Left ventricle myocardium superior (tissue), 1 donor: ENCODE results near the gene KSR2. TPM values are rescaled to one million over a fixed set of nuclear protein-coding genes. Genes with fewer than 3 reads are reported as not detected.

ENCODE experiments used
- ATAC-seq: fragments of 200-7000 bp; cut with Tn5 transposase; one replicate; pipeline ENCODE4 v1.9.1; 2020; ENCODE audit warnings: mild to moderate bottlenecking, moderate library complexity
- DNase-seq: peaks from one replicate; pipeline ENCODE4 v3.0.0-alpha.2; 2020
- intact Hi-C: fragments of 100-400 bp; cut with micrococcal nuclease; formaldehyde crosslinking; loops from one replicate; pipeline ENCODE4 v1.11.0; 2022
- total RNA-seq: library from RNA; stranded (reverse); fragmentation: NEBNext Ultra II Directional; extraction: Animal tissue kit (Norgen Biotek cat#: 25700); gene quantifications from one replicate; pipeline ENCODE4 v1.2.1, GENCODE V29; 2021
- donor health status: DM: no; HTN: yes; CAD: no; lungs with severe emphysema.

The KSR2 gene
- total RNA-seq, 1 donor from 2014 or later, result not detected

GRCh38 chr12:117970334-117970733 is 1.5 kb upstream of the KSR2 start:
- intact Hi-C loops, result no loop called here
- ATAC-seq, result no peak
- DNase-seq, result no peak

DNA sequence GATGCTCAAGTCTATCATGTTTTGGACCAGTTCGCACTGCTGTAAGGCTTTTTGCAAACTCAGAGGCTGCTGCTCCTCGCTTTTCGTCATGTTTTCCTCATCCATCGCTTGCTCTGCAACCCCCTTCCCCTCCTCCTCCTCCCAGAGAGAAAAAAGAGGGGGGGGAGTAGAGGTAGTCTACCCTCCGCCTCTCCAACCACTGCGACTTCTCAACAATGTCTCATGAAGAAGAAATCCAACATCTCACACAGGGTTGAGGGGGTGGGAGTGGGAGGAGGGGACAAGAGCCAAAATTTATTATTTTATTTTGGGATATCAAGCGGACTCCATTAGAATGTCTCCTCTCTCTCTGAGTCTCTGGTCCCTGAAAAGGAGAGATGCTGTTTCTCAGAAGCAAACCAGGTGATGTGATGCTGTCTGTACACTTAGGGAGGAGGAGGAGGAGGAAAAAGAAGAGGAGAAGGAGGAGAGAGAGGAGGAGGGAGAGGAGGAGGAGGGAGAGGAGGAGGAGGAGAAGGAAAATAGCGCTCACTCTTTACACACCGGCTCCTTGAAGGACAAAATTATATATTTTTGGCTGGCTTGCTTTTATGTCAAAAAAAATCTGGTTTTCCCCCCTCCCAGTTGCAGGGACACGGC is 520 bp downstream of the KSR2 start:
- DNase-seq (no peak), ATAC-seq (no peak)
- intact Hi-C loops, result no loop called here

DNA sequence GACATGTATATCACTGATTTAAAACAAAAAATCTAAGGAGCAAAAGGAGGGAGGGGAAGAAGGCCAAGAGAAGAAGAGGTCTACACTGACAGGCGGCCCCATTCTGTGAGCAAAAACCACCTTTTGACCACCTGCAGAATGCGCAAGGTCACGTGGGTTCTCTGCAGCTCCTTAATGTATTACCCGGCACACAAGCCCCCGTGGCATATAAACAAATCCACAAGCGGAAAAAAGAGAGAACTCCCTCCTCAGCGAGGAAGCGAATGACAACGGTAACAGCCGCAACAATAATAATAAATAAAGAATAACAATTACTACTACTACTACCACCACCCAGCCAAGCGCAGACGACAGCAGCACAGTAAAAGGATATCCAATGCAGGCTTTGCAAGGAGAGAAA is 1.3 kb downstream of the KSR2 start:
- DNase-seq (no peak), ATAC-seq (no peak)
- intact Hi-C loops, result no loop called here

- intact Hi-C loops, result no loop called here
- ATAC-seq (no peak), DNase-seq (no peak)
Measured at GRCh38 chr12:117967043-117967442, 1.7 kb downstream of the KSR2 start.

DNA sequence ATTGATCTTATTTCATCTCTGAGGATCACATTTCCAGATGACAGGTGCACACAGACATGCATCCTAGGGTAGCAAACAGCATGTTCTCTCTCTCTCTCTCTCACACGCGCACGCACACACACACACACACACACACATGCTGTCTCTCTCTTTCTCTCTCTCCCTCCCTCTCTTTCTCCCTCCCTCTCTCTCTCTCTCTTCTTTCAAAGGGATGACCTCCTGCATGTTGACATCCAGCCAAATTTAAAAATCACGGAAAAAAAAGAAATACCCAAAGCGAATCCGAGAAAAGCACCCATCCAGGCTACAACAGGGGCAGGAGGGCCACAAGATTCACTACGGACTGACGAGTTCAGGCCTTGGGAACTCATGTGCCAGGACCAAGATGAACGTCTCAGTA is 2.3 kb downstream of the KSR2 start:
- intact Hi-C loops, result no loop called here
- DNase-seq (no peak), ATAC-seq (no peak)

DNA sequence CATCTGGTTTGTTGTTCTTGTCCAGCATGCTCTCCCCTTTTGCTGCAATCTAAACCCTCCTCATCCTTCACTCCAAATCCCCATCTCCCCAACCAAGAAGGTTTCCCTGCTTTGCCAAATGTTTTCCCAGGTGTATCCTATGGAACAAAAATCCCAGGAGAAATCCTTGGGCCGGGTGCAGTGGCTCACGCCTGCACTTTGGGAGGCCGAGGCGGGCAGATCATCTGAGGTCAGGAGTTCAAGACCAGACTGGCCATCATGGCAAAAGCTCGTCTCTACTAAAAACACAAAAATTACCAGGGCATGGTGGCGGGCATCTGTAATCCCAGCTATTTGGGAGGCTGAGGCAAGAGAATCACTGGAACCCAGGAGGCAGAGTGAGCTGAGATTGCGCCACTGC is 5.0 kb downstream of the KSR2 start:
- intact Hi-C loops, result no loop called here
- DNase-seq (no peak), ATAC-seq (no peak)

DNA sequence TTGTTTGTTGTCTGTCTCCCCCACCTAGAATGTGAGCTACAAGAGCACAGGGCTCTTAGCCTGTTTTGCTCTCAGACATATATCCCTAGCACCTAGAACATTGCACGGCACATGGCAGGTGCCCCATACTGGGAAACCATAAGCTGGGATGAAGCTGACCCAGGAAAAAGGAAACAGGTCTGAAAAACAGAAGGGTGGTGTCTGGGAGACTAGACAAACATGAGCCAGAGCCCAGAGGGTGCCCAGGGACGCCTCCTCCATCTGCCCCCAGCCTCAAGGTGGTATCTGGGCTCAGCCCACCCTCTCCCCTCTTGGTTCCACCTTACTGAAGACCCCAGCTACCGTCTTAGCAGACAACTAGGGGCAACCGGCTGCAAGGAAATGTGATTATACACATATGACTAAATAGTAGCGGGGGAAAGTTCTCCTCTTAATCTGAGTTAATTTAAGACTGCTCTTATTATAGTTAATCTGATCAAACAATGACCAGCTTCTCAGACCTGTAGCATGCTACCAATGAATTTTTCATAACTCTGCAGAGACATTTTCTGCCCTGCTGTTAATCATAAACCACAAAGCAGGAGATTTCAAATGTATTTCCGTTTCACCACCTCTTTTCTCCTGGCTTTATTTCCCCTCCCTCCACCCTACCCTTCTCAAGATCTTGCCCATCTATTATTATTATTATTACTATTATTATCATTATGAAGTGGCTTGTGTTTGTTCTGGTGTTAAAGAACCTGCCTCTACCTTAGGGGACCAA is 31.9 kb downstream of the KSR2 start:
- no peak for ATAC-seq
- no peak for DNase-seq
- intact Hi-C loops, result no loop called here

- DNase-seq, result no peak
- no peak for ATAC-seq
- intact Hi-C loops, result no loop called here
Measured at GRCh38 chr12:117933545-117933944, 35.2 kb downstream of the KSR2 start.

- ATAC-seq (peak; percentile 37), DNase-seq (no peak)
- intact Hi-C loops, result no loop called here
Measured at GRCh38 chr12:117926391-117926899, 42.3 kb downstream of the KSR2 start.

GRCh38 chr12:117921929-117922777 is 46.6 kb downstream of the KSR2 start:
- intact Hi-C loops, result no loop called here
- ATAC-seq (peak; percentile 73), DNase-seq (no peak)

GRCh38 chr12:117919479-117919878 is 49.3 kb downstream of the KSR2 start:
- ATAC-seq, result no peak
- no peak for DNase-seq
- intact Hi-C loops, result no loop called here

- ATAC-seq (no peak), DNase-seq (no peak)
- intact Hi-C loops, result no loop called here
Measured at GRCh38 chr12:117914686-117915085, 54.1 kb downstream of the KSR2 start.

DNA sequence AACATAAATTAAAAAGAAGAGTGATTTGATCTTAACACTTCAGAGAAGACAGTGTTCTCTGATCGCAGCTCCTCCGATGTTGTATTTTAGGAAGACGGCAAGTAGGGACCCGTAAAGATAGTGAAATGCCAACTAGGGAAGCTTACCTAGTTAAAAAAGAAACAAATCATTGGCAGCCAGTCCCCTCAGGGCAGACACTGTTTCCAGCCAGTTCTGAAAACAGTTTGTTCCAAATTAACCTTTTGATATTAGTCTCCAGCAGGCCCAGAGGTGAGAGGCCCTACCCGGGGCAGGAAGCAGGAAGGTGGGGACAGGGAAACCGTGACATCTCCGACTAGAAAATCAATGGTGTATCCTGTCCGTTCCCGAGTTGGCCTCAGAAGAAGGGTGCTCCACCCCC is 56.0 kb downstream of the KSR2 start:
- ATAC-seq (no peak), DNase-seq (no peak)
- intact Hi-C loops, result no loop called here

GRCh38 chr12:117908411-117908810 is 60.4 kb downstream of the KSR2 start:
- intact Hi-C loops, result no loop called here
- no peak for ATAC-seq
- DNase-seq, result no peak

GRCh38 chr12:117907108-117907689 is 61.6 kb downstream of the KSR2 start:
- intact Hi-C loops, result no loop called here
- ATAC-seq (no peak), DNase-seq (no peak)

- intact Hi-C loops, result no loop called here
Measured at GRCh38 chr12:117904051-117904450, 64.7 kb downstream of the KSR2 start.

GRCh38 chr12:117903110-117903840 is 65.5 kb downstream of the KSR2 start:
- intact Hi-C loops, result no loop called here
- ATAC-seq, result no peak
- no peak for DNase-seq

More at GRCh38 chr12:117904051-117904450, 64.7 kb downstream of the KSR2 start:
- DNase-seq (no peak), ATAC-seq (no peak)

DNA sequence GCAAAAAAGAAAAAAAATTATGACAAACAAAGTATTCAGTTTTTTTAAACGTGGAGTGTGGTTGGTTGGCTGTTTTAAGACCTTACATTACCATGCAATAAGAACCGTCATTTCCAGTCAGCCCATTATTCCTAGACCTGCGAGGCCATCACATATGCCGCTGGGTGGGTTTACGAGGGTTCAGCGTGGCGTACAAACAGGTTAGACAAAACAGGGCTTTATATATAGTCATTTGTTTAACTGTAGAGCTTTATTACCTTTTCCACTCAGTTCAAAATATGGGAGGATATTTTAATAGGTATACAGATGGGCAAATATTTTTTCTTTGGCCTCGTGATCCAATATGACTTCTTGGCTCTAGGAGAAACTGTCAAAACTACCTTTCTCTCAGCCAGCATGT is 67.2 kb downstream of the KSR2 start:
- ATAC-seq (no peak), DNase-seq (no peak)
- intact Hi-C loops, result no loop called here

GRCh38 chr12:117900561-117900960 is 68.2 kb downstream of the KSR2 start:
- ATAC-seq, result no peak
- DNase-seq, result no peak
- intact Hi-C loops, result no loop called here
